Measurements from ENCODE around the gene CST7.

DNA sequence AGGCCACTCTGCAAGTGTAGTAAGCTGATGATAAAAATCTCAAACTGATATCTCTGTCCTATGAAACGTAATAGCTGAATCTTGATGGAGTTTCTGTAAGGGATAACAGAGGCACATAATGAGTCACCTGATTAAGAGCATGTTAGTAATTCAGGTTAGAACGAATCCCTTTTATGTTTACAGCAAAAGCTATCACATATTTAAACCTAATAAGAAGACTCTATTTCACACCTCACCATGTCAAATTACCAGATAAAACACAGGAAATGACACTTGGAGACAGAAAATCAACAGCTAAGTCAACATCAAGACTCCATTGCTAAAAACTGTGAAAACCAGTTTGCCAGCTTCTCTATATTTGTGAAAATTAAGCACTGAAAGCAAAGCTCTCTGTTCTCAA lies 11.8 kb downstream of the CST7 start:
- TF ChIP-seq, protein P1, sequence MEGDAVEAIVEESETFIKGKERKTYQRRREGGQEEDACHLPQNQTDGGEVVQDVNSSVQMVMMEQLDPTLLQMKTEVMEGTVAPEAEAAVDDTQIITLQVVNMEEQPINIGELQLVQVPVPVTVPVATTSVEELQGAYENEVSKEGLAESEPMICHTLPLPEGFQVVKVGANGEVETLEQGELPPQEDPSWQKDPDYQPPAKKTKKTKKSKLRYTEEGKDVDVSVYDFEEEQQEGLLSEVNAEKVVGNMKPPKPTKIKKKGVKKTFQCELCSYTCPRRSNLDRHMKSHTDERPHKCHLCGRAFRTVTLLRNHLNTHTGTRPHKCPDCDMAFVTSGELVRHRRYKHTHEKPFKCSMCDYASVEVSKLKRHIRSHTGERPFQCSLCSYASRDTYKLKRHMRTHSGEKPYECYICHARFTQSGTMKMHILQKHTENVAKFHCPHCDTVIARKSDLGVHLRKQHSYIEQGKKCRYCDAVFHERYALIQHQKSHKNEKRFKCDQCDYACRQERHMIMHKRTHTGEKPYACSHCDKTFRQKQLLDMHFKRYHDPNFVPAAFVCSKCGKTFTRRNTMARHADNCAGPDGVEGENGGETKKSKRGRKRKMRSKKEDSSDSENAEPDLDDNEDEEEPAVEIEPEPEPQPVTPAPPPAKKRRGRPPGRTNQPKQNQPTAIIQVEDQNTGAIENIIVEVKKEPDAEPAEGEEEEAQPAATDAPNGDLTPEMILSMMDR (IDR thresholded peaks at IDR 0.05) = no peak
- no peak for TF ChIP-seq POLR2AphosphoS5 (IDR thresholded peaks at IDR 0.05; ENCODE audit: low read depth, low read length)
